ENCODE measurements around the gene BTN1A1. TPM values are rescaled to one million over a fixed set of nuclear protein-coding genes. Genes with fewer than 3 reads are reported as not detected.
"Not testable (repeated sequence)": the region's sequence is repeated elsewhere in the genome, so short reads cannot be mapped to it uniquely, and the experiment has no call there.

The BTN1A1 gene
- total and polyA plus RNA-seq, 9 donors, result 0.04 to 0.19 (median 0.13) TPM

DNA sequence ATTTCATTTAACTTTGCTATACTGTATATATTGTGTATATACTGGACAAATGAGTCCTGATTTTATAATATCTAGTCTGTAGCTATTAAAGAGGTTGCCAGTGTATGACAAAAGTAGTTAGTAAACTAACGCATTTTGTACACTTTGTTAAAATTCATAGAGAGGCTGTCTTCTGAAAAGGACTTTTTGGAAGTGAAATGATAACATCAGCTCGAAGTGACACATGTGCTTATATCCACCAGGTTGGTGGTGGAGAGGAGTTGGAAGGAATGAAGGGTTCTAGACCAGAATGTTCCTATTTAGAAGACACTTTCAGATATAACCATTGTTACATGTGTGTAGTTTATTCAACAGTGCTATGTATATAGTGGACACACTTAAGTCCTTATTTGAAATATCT lies 24.2 kb downstream of the BTN1A1 start:
- H3K9me3 ChIP-seq (replicated peaks; ENCODE audit: control insufficient read depth, low read depth, low read length); H3K4me3 ChIP-seq (ENCODE audit: low read length); H3K27ac ChIP-seq (ENCODE audit: low read length); DNase-seq; H3K36me3 ChIP-seq (ENCODE audit: control insufficient read depth, insufficient read depth, low read length); H3K27me3 ChIP-seq (ENCODE audit: control insufficient read depth, insufficient read depth, low read length); H3K4me1 ChIP-seq (ENCODE audit: control insufficient read depth, insufficient read depth, low read length): not testable (repeated sequence)
- no CpG with 5 or more reads among the region's 2 CpGs for WGBS (ENCODE audit: insufficient coverage)

DNA sequence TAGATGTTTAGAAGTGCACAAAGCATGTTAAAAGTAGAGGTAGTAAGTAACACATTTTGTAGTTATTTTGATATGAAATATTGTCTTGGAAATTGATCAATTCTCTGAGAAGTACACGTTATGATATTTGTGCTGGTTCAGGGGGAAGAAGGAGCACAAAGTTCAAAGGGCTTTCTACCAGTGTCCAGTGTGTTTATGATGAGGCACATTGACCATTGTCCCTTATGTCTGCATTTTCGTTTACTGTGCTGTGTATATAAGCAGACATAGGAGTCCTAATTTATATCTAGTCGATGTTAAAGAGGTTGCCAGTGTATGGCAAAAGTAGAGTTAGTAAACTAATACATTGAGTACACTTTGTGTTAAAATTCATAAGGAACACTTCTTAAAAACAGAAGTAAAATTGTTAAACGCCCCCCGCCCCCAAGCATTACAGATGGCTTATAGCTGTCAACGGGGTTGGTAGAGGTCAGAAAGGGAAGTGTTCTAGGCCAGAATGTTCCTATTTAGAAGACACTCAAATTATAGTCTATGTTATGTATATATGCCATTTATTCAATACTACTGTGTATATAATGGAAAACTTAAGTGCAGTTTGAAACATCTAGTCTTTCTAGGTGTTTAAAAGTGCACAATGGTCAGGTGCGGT lies 24.7 kb downstream of the BTN1A1 start:
- Histone ChIP-seq H3K27me3 (ENCODE audit: control insufficient read depth, insufficient read depth, low read length) (no peaks in the 10 kb centered on the region), H3K9me3 (replicated peaks; ENCODE audit: control insufficient read depth, low read depth, low read length) (no peaks in the 10 kb centered on the region), H3K4me3 (ENCODE audit: low read length) (no peak overlapping the region), H3K4me1 (ENCODE audit: control insufficient read depth, insufficient read depth, low read length) (peaks cover 5% of the 10 kb centered on the region), H3K36me3 (ENCODE audit: control insufficient read depth, insufficient read depth, low read length) (no peaks in the 10 kb centered on the region), H3K27ac (ENCODE audit: low read length) (no peak overlapping the region)
- WGBS (ENCODE audit: insufficient coverage), result 80% methylated on average over 1 of the region's 7 CpGs
- DNase-seq, result no peak

DNA sequence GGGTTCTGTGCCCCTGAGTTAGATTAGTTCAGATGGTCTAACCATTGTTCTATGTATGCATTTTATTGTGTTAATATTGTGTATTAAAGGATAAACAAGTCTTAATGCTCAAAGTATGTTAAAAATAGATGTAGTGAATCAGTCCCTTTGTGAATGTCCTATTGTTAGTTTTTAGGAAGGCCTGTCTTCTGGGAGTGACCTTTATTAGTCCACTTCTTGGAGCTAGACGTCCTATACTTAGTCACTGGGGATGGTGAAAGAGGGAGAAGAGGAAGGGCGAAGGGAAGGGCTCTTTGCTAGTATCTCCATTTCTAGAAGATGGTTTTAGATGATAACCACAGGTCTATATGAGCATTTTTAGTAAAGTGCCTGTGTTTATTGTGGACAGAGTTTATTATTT lies 25.7 kb downstream of the BTN1A1 start:
- Histone ChIP-seq H3K4me1 (ENCODE audit: control insufficient read depth, insufficient read depth, low read length) (no peaks in the 10 kb centered on the region), H3K27ac (ENCODE audit: low read length) (no peak overlapping the region), H3K27me3 (ENCODE audit: control insufficient read depth, insufficient read depth, low read length) (no peaks in the 10 kb centered on the region), H3K9me3 (replicated peaks; ENCODE audit: control insufficient read depth, low read depth, low read length) (no peaks in the 10 kb centered on the region), H3K4me3 (ENCODE audit: low read length) (no peak overlapping the region), H3K36me3 (ENCODE audit: control insufficient read depth, insufficient read depth, low read length) (no peaks in the 10 kb centered on the region)
- DNase-seq, result no peak
- no CpG with 5 or more reads among the region's 2 CpGs for WGBS (ENCODE audit: insufficient coverage)

DNA sequence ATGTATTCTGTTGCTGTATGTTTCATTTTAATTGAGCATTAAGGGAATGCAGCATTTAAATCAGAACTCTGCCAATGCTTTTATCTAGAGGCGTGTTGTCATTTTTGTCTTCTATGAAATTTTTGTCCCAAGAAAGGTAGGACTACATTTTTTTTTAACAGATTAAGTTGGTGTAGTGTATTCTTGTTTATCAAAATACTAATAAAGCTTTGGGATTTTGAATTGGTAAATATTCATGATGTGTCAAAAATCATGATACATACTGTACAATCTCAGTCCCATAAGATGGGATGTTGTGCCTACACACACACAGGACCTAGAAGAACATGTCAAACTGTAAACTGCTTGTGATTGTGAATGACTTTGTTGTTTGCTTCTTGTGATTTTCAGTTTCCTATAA lies 26.8 kb downstream of the BTN1A1 start:
- H3K36me3 ChIP-seq (ENCODE audit: control insufficient read depth, insufficient read depth, low read length), result no peaks in the 10 kb centered on the region
- DNase-seq, result no peak
- H3K27ac ChIP-seq (ENCODE audit: low read length), result no peak overlapping the region
- H3K4me3 ChIP-seq (ENCODE audit: low read length), result no peak overlapping the region
- H3K27me3 ChIP-seq (ENCODE audit: control insufficient read depth, insufficient read depth, low read length), result no peaks in the 10 kb centered on the region
- H3K4me1 ChIP-seq (ENCODE audit: control insufficient read depth, insufficient read depth, low read length), result no peaks in the 10 kb centered on the region
- no peaks in the 10 kb centered on the region for H3K9me3 ChIP-seq (replicated peaks; ENCODE audit: control insufficient read depth, low read depth, low read length)
- WGBS (ENCODE audit: insufficient coverage), result no CpG with 5 or more reads among the region's 1 CpG

DNA sequence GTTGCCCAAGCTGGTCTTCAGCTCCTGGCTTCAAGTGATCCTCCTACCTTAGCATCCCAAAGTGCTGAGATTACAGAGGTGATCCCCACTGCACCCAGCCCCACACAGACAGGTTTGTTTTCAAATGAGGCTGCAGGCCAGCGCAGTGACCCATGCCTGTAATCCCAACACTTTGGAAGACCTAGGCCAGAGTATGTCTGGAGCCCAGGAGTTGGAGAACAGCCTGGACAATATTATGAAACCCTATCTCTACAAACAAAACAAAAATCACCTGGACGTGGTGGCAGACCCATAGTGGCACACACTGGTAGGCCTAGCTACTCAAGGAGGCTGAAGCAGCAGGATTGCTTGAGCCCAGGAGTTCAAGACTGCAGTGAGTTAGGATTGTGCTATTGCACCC lies 30.1 kb downstream of the BTN1A1 start:
- Histone ChIP-seq H3K4me3 (ENCODE audit: low read length) (no peak overlapping the region), H3K36me3 (ENCODE audit: control insufficient read depth, insufficient read depth, low read length) (no peaks in the 10 kb centered on the region), H3K27me3 (ENCODE audit: control insufficient read depth, insufficient read depth, low read length) (no peaks in the 10 kb centered on the region), H3K9me3 (replicated peaks; ENCODE audit: control insufficient read depth, low read depth, low read length) (no peaks in the 10 kb centered on the region), H3K4me1 (ENCODE audit: control insufficient read depth, insufficient read depth, low read length) (peaks cover 10% of the 10 kb centered on the region), H3K27ac (ENCODE audit: low read length) (no peak overlapping the region)
- WGBS (ENCODE audit: insufficient coverage), result 79% methylated on average over 2 of the region's 2 CpGs
- no peak for DNase-seq

DNA sequence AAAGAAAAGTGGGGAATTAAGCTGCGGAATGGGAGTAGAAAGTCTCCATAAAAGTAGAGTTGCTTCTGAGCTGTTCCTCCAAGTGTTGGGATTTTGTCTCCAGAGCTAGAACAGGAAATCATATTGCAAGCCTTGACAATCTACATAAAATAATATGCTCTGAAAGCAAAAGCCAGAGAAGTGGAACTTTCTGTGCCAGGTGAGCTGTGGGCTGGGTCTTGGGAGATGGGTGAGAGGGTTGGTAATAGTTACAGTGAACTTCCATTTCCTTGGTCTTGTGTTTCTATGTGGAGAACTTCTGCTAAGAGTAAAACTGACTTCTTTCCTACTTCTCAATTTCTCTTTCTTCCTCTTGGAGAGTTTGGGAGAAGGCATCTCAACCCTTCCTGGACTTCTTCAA lies 31.8 kb downstream of the BTN1A1 start:
- Histone ChIP-seq H3K9me3 (replicated peaks; ENCODE audit: control insufficient read depth, low read depth, low read length) (no peaks in the 10 kb centered on the region), H3K4me1 (ENCODE audit: control insufficient read depth, insufficient read depth, low read length) (peaks cover 21% of the 10 kb centered on the region), H3K4me3 (ENCODE audit: low read length) (no peak overlapping the region), H3K36me3 (ENCODE audit: control insufficient read depth, insufficient read depth, low read length) (no peaks in the 10 kb centered on the region), H3K27ac (ENCODE audit: low read length) (no peak overlapping the region), H3K27me3 (ENCODE audit: control insufficient read depth, insufficient read depth, low read length) (no peaks in the 10 kb centered on the region)
- WGBS (ENCODE audit: insufficient coverage), result no CpG with 5 or more reads among the region's 1 CpG
- no peak for DNase-seq

DNA sequence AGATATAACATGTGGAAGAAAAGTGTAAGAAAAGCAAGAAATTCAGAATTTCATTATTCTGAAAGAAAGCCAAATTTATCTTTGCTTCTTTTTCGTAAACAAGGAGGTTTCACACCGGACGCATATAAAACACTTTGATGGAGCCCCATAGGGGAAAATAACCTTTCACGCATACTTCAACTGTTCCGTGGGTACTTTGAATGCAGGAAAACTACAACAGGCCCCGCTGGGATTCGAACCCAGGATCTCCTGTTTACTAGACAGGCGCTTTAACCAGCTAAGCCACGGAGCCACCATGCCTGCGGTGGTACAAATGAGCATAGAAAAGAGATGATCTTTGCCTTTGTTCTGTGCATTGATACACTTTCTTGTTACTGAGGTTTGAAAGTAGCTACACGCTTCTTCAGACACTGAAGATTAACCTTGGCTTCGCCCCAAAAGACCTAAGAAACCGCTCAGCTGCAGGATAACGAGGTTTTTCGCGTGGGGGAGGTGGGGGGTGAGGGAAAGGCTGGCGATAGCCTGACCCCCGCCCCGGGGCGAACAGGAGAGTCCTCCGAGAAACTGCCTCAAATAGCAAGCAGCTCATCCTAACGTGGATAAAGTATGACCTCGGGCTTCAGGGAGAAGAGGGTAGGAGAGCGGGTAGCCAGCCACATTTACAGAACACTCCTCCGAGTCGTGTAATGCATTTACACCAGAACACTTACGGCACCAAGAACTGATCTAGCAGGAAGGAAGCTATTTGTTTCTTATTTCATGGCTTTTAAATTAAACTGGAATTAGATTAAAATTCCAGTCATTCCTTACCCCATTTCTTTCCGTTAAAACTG lies 32.8 kb downstream of the BTN1A1 start:
- Histone ChIP-seq H3K36me3 (ENCODE audit: control insufficient read depth, insufficient read depth, low read length) (no peaks in the 10 kb centered on the region), H3K27me3 (ENCODE audit: control insufficient read depth, insufficient read depth, low read length) (no peaks in the 10 kb centered on the region), H3K27ac (ENCODE audit: low read length) (peak overlapping the region; percentile 84), H3K4me3 (ENCODE audit: low read length) (peak overlapping the region; percentile 51), H3K4me1 (ENCODE audit: control insufficient read depth, insufficient read depth, low read length) (peaks cover 22% of the 10 kb centered on the region), H3K9me3 (replicated peaks; ENCODE audit: control insufficient read depth, low read depth, low read length) (no peaks in the 10 kb centered on the region)
- DNase-seq, result peak; percentile 96
- 1% methylated on average over 16 of the region's 28 CpGs for WGBS (ENCODE audit: insufficient coverage)

DNA sequence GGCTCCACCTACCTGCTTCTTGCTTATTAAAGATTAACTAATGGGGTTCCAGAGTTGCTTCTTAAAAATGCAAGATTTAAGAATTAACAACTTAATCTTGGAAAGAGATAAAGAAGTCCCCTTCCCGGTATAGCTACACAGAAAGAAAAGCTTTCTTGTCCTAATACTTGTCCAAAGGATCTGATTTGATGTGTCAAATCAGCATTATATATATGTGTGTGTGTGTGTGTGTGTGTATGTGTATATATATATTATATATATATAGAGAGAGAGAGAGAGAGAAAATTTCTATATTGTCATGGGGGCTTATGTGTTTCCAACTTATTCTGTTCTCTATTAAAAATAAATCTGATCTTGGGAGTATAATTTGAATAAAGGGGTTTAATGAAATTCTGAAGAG lies 33.4 kb downstream of the BTN1A1 start:
- Histone ChIP-seq H3K4me1 (ENCODE audit: control insufficient read depth, insufficient read depth, low read length) (peaks cover 22% of the 10 kb centered on the region), H3K4me3 (ENCODE audit: low read length) (peak overlapping the region; percentile 51), H3K27me3 (ENCODE audit: control insufficient read depth, insufficient read depth, low read length) (no peaks in the 10 kb centered on the region), H3K9me3 (replicated peaks; ENCODE audit: control insufficient read depth, low read depth, low read length) (no peaks in the 10 kb centered on the region), H3K27ac (ENCODE audit: low read length) (peak overlapping the region; percentile 84), H3K36me3 (ENCODE audit: control insufficient read depth, insufficient read depth, low read length) (no peaks in the 10 kb centered on the region)
- DNase-seq, result no peak
- WGBS (ENCODE audit: insufficient coverage), result no CpG with 5 or more reads among the region's 1 CpG

DNA sequence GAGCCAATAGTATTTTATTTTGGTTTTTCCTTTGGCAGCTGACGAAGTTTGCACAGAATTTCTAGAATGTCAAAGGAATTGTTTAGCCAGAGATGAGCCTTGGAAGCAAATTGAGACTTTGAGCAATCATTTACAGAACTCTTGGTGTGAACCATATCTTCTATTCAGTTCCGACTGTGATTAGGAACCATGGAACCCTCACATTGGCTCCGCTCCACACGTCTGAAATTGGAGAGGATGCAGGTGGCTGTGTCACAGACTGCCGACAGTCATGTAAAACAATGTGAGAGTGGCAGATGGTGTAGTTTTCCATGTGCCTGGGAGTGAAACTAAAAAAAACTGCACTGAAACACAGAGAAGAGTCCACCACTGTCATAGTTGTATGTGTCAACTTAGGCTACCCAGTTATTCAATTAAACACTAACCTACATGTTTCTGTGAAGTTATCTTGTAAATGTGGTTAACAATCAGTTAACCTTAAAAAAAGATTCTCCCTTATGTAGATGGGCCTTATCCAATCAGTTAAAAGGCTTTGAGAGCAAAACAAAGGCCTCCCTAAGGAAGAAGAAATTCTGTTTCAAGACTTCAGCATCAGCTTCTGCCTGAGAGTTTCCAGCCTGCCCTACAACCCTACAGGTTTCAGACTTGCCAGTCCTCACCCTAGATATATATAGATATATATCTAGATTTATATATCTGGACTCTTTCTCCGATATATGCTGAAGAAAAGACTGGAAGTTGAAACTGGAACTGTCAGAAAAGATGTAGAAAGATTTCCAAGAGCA lies 34.8 kb downstream of the BTN1A1 start:
- 30% methylated on average over 4 of the region's 6 CpGs for WGBS (ENCODE audit: insufficient coverage)

DNA sequence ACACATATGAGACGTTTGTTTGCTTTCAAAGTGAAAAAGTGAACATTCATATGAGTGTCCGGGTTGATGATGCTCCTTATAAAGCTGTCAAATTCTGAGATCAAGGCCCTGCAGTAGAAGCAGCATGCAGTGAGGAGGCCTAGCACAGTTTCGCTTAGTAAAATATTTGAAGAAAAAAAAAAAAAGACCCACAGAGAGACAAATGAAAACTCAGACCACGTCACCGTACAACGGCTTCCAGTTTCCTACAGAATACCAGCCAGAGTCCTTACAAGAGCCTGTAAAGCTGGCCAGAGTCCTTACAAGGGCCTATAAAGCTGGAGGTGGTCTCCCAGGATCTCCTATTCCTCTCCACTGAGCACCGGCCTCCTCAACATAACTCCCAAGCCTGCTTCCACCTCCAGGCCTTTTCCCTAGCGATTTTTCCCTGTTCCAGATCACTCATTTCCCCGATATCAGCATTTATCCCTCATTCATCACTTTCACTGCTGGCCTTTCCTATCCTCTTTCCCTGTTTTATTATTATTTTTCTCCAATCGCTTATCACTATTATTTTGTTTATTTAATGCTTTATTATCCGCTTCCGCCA lies 36.6 kb downstream of the BTN1A1 start:
- 3% methylated on average over 3 of the region's 12 CpGs for whole genome bisulfite sequencing (ENCODE audit: insufficient coverage)

More for the DNA sequence above, 34.8 kb downstream of the BTN1A1 start:
- H3K36me3 ChIP-seq (ENCODE audit: control insufficient read depth, insufficient read depth, low read length), result no peaks in the 10 kb centered on the region
- DNase-seq, result peak; percentile 69
- no peaks in the 10 kb centered on the region for H3K9me3 ChIP-seq (replicated peaks; ENCODE audit: control insufficient read depth, low read depth, low read length)
- peaks cover 29% of the 10 kb centered on the region for H3K4me1 ChIP-seq (ENCODE audit: control insufficient read depth, insufficient read depth, low read length)
- no peak overlapping the region for H3K4me3 ChIP-seq (ENCODE audit: low read length)
- H3K27ac ChIP-seq (ENCODE audit: low read length), result peak overlapping the region; percentile 67
- H3K27me3 ChIP-seq (ENCODE audit: control insufficient read depth, insufficient read depth, low read length), result no peaks in the 10 kb centered on the region

More for the DNA sequence above, 36.6 kb downstream of the BTN1A1 start:
- Histone ChIP-seq H3K4me1 (ENCODE audit: control insufficient read depth, insufficient read depth, low read length) (peaks cover 29% of the 10 kb centered on the region), H3K9me3 (replicated peaks; ENCODE audit: control insufficient read depth, low read depth, low read length) (no peaks in the 10 kb centered on the region), H3K27ac (ENCODE audit: low read length) (peak overlapping the region; percentile 96), H3K36me3 (ENCODE audit: control insufficient read depth, insufficient read depth, low read length) (peaks cover 3% of the 10 kb centered on the region), H3K27me3 (ENCODE audit: control insufficient read depth, insufficient read depth, low read length) (no peaks in the 10 kb centered on the region), H3K4me3 (ENCODE audit: low read length) (peak overlapping the region; percentile 62)
- DNase-seq, result peak; percentile 94
